ENCODE data around the gene KPNA2.

Gene KPNA2

DNA sequence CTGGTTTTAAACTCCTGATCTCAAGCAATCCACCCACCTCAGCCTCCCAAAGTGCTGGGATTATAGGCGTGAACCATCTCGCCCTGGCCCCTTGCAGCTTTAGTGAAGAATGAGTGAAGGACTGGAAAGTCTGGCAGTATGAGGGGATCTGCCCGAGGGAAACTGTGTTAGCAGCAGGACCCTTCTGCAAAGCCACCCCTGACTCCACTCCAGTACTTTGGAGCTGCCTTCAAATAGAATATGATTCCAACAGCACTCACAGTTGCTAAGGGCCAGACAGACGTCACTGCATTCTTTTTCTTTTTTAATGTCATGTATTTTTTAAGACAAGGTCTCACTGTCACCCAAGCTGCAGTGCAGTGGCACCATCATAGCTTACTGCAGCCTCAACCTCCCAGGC lies 52.3 kb downstream of the KPNA2 start:
- H3K4me3 ChIP-seq (ENCODE audit: low read length) = no peak overlapping the region
- H3K9ac ChIP-seq (ENCODE audit: low read depth, low read length) = no peak overlapping the region
- H3K27ac ChIP-seq (ENCODE audit: low read depth, low read length) = no peak overlapping the region
- no peaks in the 10 kb centered on the region for H3K27me3 ChIP-seq (ENCODE audit: insufficient read depth, low read length)
- H3K4me1 ChIP-seq (ENCODE audit: insufficient read depth, low read length) = 0 out of 2 replicates have a peak, but pooled peaks cover 4% of the 10 kb centered on the region
- no peaks in the 10 kb centered on the region for H3K36me3 ChIP-seq (ENCODE audit: insufficient read depth, low read length)
- no peaks in the 10 kb centered on the region for H3K9me3 ChIP-seq (ENCODE audit: insufficient read depth, low read depth, low read length)
- WGBS = 86% methylated on average over 4 of the region's 4 CpGs

DNA sequence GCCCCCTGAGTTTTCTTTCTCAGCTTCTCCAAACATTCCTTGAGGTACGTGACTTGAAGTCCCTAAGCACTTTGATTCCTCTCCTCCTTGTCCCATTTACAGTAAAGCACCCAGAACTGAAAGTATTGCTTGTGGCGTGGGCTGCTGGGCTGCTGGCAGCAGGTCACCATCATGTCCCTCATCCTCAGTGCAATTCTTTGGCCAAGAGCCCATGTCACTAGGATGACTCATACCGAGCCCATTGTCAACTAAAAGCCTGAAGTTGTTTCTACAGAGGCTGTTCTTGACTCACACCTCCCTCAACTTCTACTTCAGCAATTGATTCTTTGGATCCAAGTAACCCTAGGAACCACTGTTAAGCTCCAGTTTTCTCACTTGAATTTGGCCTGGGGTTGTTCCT lies 54.3 kb downstream of the KPNA2 start:
- Histone ChIP-seq H3K27ac (ENCODE audit: low read depth, low read length) (no peak overlapping the region), H3K9me3 (ENCODE audit: insufficient read depth, low read depth, low read length) (no peaks in the 10 kb centered on the region), H3K9ac (ENCODE audit: low read depth, low read length) (no peak overlapping the region), H3K4me3 (ENCODE audit: low read length) (no peak overlapping the region), H3K36me3 (ENCODE audit: insufficient read depth, low read length) (no peaks in the 10 kb centered on the region), H3K27me3 (ENCODE audit: insufficient read depth, low read length) (no peaks in the 10 kb centered on the region), H3K4me1 (ENCODE audit: insufficient read depth, low read length) (0 out of 2 replicates have a peak, but pooled peaks cover 4% of the 10 kb centered on the region)
- 80% methylated on average over 3 of the region's 3 CpGs for WGBS

DNA sequence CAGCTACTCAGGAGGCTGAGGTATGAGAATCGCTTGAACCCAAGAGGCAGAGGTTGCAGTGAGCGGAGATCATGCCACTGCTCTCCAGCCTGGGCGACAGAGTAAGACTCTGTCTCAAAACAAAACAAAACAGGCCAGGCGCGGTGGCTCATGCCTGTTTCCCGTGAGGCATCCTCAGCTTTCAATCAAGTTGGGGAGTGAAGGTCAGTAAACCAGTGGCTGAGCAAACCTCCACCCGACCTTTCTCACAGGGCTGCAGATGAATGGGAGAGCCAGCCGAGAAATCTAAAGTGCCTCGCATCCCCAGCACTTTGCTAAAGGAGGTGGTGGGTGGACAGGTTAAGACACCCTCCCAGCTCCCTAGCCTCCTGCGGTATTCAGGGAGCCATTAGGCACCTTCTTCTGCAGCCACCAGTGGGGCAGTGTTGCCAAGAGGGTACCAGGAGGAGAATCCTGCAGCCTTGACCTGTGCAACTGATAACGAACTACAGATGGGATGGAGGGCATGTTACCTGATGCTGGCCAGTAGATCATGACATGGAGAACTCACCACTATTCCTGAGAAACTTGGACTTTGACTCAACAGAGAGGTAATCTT lies 59.0 kb downstream of the KPNA2 start:
- Histone ChIP-seq H3K4me3 (ENCODE audit: low read length) (no peak overlapping the region), H3K36me3 (ENCODE audit: insufficient read depth, low read length) (no peaks in the 10 kb centered on the region), H3K9ac (ENCODE audit: low read depth, low read length) (no peak overlapping the region), H3K9me3 (ENCODE audit: insufficient read depth, low read depth, low read length) (no peaks in the 10 kb centered on the region), H3K4me1 (ENCODE audit: insufficient read depth, low read length) (no peaks in the 10 kb centered on the region), H3K27me3 (ENCODE audit: insufficient read depth, low read length) (no peaks in the 10 kb centered on the region), H3K27ac (ENCODE audit: low read depth, low read length) (no peak overlapping the region)
- WGBS = 95% methylated on average over 11 of the region's 11 CpGs

DNA sequence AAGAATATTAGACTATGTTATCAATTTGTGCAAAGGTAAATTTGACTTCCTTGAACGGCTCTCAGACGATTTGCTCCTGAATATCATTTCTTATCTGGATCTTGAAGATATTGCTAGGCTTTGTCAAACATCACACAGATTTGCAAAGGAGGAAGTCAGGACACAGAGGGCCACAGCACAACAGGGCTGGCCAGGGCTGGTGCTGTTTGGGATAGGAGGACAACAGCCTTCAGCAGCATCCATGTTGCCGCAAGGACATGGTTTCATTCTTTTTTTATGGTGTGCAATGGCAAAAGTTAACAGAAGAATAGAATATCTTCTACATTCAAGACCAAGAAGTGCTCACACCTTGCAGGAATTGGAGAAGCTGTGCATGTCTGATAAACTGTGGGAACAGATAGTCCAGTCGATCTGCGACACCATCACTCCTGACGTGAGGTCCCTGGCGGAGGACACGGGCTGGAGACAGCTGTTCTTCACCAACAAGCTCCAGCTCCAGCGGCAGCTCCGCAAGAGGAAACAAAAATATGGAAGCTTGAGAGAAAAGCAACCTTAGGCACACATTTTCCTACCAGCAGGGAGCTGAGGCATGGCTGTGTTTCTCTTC lies 59.8 kb downstream of the KPNA2 start:
- no peak overlapping the region for H3K4me3 ChIP-seq (ENCODE audit: low read length)
- H3K27ac ChIP-seq (ENCODE audit: low read depth, low read length) = no peak overlapping the region
- H3K9me3 ChIP-seq (ENCODE audit: insufficient read depth, low read depth, low read length) = no peaks in the 10 kb centered on the region
- H3K36me3 ChIP-seq (ENCODE audit: insufficient read depth, low read length) = no peaks in the 10 kb centered on the region
- H3K9ac ChIP-seq (ENCODE audit: low read depth, low read length) = no peak overlapping the region
- no peaks in the 10 kb centered on the region for H3K4me1 ChIP-seq (ENCODE audit: insufficient read depth, low read length)
- H3K27me3 ChIP-seq (ENCODE audit: insufficient read depth, low read length) = peaks cover 6% of the 10 kb centered on the region
- 94% methylated on average over 10 of the region's 10 CpGs for WGBS

DNA sequence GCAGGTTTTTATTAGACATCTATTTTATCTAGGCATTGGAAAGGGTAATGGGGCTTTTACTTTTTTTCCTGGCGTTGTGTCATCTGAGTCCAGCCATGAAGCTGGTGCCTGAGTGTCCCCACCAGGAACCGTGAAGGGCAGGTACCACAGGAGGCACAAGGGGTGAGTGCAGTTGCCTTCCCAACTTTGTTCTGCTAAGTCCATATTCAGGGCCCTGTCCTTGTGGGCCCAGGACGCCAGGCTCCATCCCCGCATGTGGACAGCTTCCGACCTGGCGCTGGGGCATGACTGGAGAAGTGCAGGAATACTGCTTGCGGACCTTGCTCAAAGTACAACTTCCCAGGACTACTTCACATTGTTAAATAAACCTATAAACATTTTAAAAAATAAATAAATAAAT lies 60.6 kb downstream of the KPNA2 start:
- Histone ChIP-seq H3K4me1 (ENCODE audit: insufficient read depth, low read length) (no peaks in the 10 kb centered on the region), H3K9ac (ENCODE audit: low read depth, low read length) (no peak overlapping the region), H3K4me3 (ENCODE audit: low read length) (no peak overlapping the region), H3K9me3 (ENCODE audit: insufficient read depth, low read depth, low read length) (no peaks in the 10 kb centered on the region), H3K27ac (ENCODE audit: low read depth, low read length) (no peak overlapping the region), H3K27me3 (ENCODE audit: insufficient read depth, low read length) (peaks cover 14% of the 10 kb centered on the region), H3K36me3 (ENCODE audit: insufficient read depth, low read length) (no peaks in the 10 kb centered on the region)
- WGBS = 96% methylated on average over 7 of the region's 7 CpGs
